Measurements from ENCODE around the gene SINHCAF. TPM values are rescaled to one million over a fixed set of nuclear protein-coding genes. Genes with fewer than 3 reads are reported as not detected.

Gene SINHCAF
- total RNA-seq, 1 donor from 2014 or later = 60.4 TPM

- Histone ChIP-seq H3K9me3 (no peaks in the 10 kb centered on the region), H3K27me3 (no peaks in the 10 kb centered on the region), H3K4me3 (no peak overlapping the region), H3K27ac (no peak overlapping the region), H3K36me3 (no peaks in the 10 kb centered on the region), H3K4me1 (no peaks in the 10 kb centered on the region)
- intact Hi-C loops (cut with DNase I) = no loop called here
- DNase-seq (ENCODE audit: extremely low spot score in 2 of 2) = no peak
- no peak for TF ChIP-seq POLR2A (IDR thresholded peaks at IDR 0.05)
- TF ChIP-seq POLR2AphosphoS5 (IDR thresholded peaks at IDR 0.05; ENCODE audit: insufficient read depth in 1 of 2, low read depth in 1 of 2) = no peak
- no peak for TF ChIP-seq CTCF (IDR thresholded peaks at IDR 0.05)
These were observed 5.3 kb upstream of the SINHCAF start for GRCh38 chr12:31331242-31331641.

GRCh38 chr12:31326736-31327659 lies 1.0 kb upstream of the SINHCAF start:
- no peaks in the 10 kb centered on the region for H3K27me3 ChIP-seq
- H3K4me3 ChIP-seq = peak overlapping the region; percentile 65 to 75
- no peaks in the 10 kb centered on the region for H3K9me3 ChIP-seq
- TF ChIP-seq POLR2A (IDR thresholded peaks at IDR 0.05) (no peak), POLR2AphosphoS5 (IDR thresholded peaks at IDR 0.05; ENCODE audit: insufficient read depth in 1 of 2, low read depth in 1 of 2) (no peak), CTCF (IDR thresholded peaks at IDR 0.05) (no peak)
- intact Hi-C loops (cut with DNase I) = no loop called here
- peaks cover 12% of the 10 kb centered on the region for H3K4me1 ChIP-seq
- no peaks in the 10 kb centered on the region for H3K36me3 ChIP-seq
- no peak for DNase-seq (ENCODE audit: extremely low spot score in 2 of 2)
- H3K27ac ChIP-seq = peak overlapping the region; percentile 90

DNA sequence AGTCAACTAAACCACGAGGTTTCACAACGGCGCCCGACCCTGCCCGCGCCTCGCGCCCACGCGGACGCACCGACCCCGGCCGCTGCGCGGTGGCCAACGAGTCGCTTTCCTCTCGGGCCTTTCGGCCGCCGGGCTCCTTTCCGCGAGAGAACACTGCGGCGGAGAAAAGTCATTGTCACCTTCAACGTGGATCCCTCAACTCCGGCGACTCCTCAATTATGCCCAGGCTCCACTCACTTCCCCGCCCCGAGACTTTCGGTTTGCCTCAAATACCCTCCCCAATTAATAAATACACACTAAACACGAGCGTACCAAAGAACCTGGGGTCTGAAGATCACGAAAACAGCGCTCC lies 450 bp downstream of the SINHCAF start:
- intact Hi-C loops (cut with DNase I) = no loop called here
- Histone ChIP-seq H3K27me3 (no peaks in the 10 kb centered on the region), H3K4me1 (peaks cover 12% of the 10 kb centered on the region), H3K4me3 (peak overlapping the region; percentile 65 to 75), H3K36me3 (no peaks in the 10 kb centered on the region), H3K9me3 (no peaks in the 10 kb centered on the region), H3K27ac (peak overlapping the region; percentile 90)
- TF ChIP-seq CTCF (IDR thresholded peaks at IDR 0.05) = no peak
- TF ChIP-seq POLR2A (IDR thresholded peaks at IDR 0.05) = no peak
- TF ChIP-seq POLR2AphosphoS5 (IDR thresholded peaks at IDR 0.05; ENCODE audit: insufficient read depth in 1 of 2, low read depth in 1 of 2) = no peak
- peak in 1 of 2 donors; percentile 88 for DNase-seq (ENCODE audit: extremely low spot score in 2 of 2)

GRCh38 chr12:31324845-31325523 lies 966 bp downstream of the SINHCAF start:
- TF ChIP-seq POLR2AphosphoS5 (IDR thresholded peaks at IDR 0.05; ENCODE audit: insufficient read depth in 1 of 2, low read depth in 1 of 2) (peak in 1 of 2 donors; percentile 69), CTCF (IDR thresholded peaks at IDR 0.05) (no peak), POLR2A (IDR thresholded peaks at IDR 0.05) (no peak)
- Histone ChIP-seq H3K9me3 (no peaks in the 10 kb centered on the region), H3K27me3 (no peaks in the 10 kb centered on the region), H3K4me1 (peaks cover 12% of the 10 kb centered on the region), H3K36me3 (no peaks in the 10 kb centered on the region), H3K4me3 (peak overlapping the region; percentile 65 to 75), H3K27ac (peak overlapping the region; percentile 90)
- intact Hi-C loops (cut with DNase I) = no loop called here
- peak in 1 of 2 donors; percentile 89 for DNase-seq (ENCODE audit: extremely low spot score in 2 of 2)

Data from vagina (tissue), 2 donors.